GM19025 (cell line): ENCODE measurements around the gene RABAC1.

Experiments
- ATAC-seq: cut with Tn5 transposase; IDR thresholded peaks from one replicate; pipeline ENCODE4 v1.9.1; 2021; ENCODE audit warnings: mild to moderate bottlenecking, low read depth, moderate library complexity; ENCODE audit not compliant: unreplicated experiment

RABAC1 gene

DNA sequence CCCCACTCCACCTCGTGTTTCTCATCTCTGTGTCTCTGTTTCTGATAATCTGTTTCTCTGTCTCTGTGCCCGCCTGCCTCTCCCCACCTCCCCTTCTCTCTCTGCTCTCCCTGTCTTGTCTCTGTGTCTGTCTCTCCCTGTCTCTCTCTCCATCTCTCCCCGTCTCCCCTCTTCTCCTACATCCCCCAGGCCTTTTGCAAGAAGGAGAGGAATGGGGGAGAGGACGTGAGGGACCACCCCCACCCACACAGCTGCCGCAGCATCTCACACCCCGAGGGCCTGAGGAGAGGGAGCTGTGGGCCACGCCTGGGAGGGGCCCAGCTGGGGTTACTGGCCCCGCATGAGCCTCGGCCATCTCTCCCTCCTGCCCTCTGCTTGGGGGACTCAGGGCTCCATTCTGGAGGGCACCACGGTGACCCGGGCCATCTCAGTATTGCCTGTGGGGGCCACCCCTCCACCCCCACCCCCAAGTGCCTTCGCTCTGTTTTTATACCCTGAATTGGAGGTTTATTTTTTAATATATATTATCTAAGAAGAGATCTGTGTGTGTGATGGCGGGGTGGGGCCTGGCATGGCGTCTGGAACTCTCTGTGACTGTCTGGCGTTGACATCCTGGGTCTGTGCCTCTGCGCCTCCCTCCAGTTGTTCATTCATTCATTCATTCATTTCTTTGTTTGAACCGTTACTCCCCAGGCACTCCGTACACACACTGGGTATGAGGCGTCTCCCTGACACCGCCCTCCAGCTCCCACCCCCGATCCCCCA lies 52.0 kb downstream of the RABAC1 start:
- no peak for ATAC-seq
